ENCODE measurements around the gene IRF4.

IRF4 gene

DNA sequence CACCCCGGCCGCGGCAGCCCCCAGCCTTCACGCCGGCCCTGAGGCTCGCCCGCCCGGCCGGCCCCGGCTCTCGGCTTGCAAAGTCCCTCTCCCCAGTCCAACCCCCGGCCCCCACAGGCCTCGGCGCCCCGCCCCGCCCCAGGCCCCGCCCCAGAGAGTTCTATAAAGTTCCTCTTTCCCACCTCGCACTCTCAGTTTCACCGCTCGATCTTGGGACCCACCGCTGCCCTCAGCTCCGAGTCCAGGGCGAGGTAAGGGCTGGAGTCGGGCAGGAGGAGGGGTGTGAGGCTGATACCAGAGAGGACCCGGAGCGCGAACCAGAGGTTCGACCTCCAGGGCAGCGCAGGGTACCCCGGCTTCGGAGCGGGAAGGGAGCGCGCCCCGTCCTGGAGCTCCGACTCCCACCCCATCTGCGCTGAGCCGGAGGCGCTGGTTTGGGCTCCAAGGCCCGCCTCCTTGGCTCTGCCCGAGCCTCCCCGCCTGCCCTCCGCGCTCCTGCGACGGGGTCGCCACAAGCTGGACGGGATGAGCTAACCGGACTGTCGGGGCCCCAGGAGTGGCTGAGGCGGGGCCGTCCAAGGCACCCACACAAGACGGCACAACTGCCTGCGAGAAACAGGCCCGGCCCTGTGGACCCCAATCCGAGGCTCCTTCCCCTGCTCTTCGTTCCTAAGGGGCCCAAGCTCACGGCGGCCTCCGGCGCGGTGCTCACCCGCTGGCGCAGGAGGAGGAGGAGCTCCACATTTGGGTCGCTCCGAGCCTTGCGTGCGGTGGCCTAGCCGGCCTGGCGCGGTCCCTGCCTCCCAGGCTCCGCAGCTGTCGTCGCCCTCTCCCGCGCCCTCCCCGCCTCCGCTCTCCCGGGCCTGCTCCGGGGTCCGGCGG is at the start of gene IRF4:
TSS of gene IRF4 (plus strand) at position 194 of the 882 bp plus-strand sequence. CDS start 1,401 bp downstream, outside the sequence.
- peak; percentile 55 for DNase-seq
- in situ Hi-C loops (cut with MboI; ENCODE audit: low pct_unique_long_range_greater_than_20kb, low sequenced_read_pairs) = no loop called here

DNA sequence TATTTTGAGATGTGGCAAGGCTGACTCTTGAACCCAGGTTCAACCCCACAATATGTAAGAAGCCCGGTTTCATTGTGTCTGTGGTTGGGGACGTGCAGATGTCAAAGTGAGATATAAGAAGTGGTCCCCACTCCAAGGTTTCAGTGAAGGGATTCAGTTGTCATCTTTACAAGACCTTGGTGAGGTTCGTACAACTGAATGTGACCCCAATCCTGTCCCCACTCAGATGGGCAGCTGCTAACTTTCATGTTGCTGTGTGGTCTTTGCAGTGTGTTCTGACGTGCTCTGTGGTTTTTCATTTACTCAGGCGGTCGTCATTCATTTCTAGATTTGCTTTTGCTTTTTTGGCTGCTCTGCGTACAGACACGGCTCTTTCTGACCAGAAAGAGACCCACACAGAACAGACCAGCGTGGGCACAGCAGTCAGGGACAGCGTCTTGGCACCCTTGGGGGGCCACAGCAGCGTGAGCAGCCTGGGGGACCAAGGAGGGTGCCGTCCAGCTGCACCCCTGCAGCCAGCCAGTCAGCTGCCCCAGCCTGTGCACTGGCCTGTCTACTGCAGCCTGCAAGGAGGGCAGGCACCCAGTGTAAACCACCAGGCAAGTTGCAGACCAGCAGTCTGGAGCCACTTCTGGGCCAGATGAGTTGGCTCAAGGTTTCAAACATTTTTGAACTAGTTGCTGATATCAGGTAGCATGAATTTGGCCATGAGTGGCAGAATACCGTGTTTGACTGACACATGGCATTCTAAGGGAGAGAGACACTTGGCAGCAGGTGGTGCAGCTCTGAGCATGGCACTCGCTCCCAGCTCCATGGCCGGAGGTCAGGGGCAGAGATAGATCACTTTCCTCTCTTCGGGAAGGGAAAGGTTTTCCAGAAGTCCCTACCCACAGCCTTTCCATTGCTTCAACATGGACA is 49.4 kb upstream of the IRF4 start:
- in situ Hi-C loops (cut with MboI; ENCODE audit: low pct_unique_long_range_greater_than_20kb, low sequenced_read_pairs) = no loop called here

DNA sequence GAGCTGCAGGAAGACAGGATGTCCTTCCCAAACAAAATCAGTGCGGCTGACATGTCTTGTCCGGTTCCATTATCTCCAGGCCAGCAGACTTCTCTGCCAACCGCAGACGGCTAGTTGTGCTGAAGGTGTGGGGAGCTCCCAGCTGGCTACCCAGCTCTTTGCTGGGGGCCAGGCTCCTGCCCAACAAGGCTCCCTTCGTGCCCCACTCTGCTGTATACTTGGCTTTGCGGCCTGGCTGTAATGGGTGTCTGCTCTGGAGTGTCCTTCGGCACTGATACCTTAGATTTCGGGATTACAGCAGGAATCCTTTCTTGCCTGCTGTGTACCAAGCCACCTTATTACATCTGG is 48.7 kb upstream of the IRF4 start:
- in situ Hi-C loops (cut with MboI; ENCODE audit: low pct_unique_long_range_greater_than_20kb, low sequenced_read_pairs) = no loop called here
- DNase-seq = no peak

More for the DNA sequence above, 49.4 kb upstream of the IRF4 start:
- no peak for DNase-seq

DNA sequence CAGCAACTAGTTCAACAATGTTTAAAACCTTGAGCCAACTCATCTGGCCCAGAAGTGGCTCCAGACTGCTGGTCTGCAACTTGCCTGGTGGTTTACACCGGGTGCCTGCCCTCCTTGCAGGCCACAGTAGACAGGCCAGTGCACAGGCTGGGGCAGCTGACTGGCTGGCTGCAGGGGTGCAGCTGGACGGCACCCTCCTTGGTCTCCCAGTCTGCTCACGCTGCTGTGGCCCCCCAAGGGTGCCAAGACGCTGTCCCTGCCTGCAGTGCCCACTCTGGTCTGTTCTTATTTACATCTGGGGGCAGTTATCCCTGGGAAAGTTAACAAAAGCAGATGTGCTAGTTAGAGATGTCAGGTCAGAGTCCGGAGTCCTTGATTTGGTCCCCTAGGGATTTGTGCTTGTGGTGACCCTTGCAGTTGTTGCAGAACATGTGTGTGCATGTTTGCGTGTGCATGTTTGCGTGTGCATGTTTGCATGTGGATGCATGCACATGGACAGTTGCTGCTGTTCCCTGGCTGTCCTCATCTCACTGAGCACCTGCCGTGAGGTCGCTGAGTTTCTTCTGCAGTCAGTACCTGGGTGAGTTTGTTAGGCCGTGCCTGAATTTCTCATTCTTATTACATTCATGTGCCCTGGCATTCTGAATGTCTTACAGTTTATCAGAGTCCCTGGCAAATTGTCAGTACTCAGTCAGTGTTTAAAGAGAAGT is 48.2 kb upstream of the IRF4 start:
- DNase-seq = no peak
- in situ Hi-C loops (cut with MboI; ENCODE audit: low pct_unique_long_range_greater_than_20kb, low sequenced_read_pairs) = no loop called here

DNA sequence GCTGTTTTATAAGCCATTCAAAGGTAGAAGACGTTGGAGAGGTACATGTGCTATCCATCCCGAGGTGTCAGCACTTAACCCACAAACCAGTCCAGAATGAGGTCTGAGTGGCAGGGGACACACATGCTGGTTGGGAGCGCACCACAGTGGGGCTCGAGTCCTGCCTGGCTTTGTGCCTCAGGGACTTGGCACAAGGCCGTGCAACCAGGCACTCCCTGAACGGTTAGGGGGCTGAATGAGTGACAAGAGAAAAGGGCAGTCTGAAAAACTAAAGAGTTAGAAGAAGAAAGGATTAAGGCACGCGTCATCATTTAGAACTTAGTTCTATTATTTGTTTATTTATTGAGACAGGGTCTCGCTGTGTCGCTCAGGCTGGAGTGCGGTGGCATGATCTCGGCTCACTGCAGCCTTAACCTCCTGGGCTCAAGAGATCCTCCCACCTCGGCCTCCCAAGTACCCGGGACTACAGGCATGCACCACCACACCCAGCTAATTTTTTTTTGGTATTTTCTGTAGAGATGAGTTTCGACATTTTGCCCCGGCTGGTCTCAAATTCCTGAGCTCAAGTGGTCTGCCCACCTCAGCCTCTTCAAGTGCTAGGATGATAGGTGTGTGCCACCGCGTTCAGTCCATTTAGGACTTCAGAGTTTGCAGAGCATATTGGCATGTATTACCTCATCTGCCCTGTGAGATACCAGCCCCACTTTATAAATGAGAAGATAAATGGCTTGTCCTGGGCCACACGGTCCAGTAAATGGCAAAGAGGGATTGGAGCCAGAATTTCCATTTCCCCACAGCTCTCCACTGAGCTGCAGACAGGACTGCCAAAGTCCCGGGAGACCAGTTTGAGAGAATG is 47.4 kb upstream of the IRF4 start:
- DNase-seq = no peak
- in situ Hi-C loops (cut with MboI; ENCODE audit: low pct_unique_long_range_greater_than_20kb, low sequenced_read_pairs) = no loop called here

DNA sequence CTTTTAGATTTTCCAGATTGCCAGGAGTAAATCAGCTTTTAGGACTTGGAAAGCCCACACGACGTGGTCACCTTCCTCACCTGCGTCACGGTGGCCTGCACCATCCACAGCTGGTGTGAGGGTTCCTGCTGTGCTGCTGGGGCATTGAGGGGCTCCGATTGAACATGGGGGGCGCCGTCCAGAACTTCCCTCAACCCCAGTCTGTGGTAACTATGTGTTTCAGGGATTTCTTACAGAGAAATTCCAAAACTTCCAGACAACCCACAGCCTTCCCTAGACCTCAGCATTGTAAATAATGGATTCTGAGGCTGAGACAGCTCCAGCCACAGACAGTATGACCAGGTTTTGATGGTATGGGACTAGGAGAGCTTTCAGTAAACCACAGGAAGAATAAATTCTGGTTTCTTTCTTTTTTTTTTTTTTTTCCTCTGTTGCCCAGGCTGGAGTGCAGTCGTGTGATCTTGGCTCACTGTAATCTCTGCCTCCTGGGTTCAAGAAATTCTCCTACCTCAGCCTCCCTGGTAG is 46.7 kb upstream of the IRF4 start:
- no peak for DNase-seq
- in situ Hi-C loops (cut with MboI; ENCODE audit: low pct_unique_long_range_greater_than_20kb, low sequenced_read_pairs) = no loop called here

DNA sequence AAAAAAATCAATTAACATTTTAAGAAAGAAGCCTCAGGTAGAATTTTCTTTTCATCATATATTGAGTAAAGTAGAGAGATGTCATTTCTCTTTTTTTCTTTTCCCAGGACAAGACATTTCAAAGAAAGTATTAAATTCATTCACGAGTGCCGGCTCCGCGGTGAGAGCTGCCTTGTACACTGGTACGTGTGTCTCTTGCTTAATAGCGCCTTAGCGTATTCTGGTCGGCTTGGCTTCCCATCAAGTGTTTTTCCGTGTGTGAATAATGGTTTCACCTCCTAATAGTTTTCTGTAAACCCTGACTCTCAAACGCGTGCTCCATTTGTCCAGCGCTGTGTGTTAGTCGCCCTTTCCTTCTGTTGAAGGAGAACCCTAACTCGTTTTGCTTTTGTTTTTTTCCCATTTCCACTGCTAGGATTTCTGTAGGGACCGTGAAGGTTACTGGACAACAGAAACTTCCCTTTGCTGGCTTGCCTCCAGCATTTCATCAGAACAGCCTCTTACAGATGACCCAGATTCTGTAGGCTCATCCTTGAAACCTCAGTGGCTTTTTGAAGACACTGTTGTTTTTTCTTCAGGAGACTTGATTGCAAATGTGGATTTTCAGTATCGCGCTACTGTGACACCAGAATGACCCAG is 45.7 kb upstream of the IRF4 start:
- DNase-seq = no peak
- in situ Hi-C loops (cut with MboI; ENCODE audit: low pct_unique_long_range_greater_than_20kb, low sequenced_read_pairs) = no loop called here

DNA sequence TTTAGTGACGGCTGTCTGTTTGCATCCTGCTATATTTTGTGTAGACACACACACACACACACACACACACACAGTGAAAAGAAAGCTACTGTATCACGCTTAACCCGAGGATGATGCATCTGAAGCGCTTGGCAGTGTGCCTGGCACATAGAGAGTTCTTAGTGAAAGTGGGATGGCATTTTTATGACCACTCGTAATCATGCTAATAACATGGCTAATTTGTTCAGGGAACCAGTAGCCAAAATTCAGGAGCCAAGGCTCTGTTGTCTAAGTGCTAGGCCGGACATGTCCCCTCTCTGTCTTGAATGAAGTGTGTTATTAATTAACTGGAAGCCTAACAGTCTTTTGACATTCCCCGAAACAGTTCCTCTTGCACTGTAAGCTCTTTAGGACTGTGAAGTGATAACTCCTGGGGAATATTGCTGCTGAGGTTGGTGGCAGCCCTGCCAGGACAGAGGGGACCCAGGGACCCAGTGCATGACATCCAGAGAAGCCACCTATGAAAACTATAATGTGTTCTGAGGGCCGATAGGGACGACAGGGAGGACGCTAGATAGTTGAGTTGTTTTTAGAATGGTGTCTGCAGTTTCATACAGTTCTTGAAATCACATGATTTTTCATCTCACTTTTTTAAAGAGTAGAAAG is 45.0 kb upstream of the IRF4 start:
- in situ Hi-C loops (cut with MboI; ENCODE audit: low pct_unique_long_range_greater_than_20kb, low sequenced_read_pairs) = no loop called here
- DNase-seq = no peak

DNA sequence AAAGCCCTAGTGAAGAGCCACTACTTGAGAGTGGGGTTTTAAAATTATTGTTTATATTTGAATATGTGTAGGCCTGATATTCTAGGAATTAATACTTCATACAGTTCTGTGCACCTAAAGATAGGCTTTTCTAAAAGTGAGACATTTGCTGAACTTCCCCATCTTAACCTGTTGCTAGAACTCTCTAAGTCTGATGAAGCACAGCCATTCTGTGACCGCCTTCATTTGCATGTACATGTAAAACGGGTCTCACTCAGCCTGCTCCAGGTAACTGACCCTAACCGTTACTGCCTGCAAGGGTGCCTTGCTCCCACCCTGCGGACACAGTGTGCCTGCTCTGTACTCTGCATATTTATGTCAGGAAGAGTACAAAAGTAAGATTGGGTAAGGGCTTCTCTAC is 44.3 kb upstream of the IRF4 start:
- in situ Hi-C loops (cut with MboI; ENCODE audit: low pct_unique_long_range_greater_than_20kb, low sequenced_read_pairs) = no loop called here
- DNase-seq = no peak

DNA sequence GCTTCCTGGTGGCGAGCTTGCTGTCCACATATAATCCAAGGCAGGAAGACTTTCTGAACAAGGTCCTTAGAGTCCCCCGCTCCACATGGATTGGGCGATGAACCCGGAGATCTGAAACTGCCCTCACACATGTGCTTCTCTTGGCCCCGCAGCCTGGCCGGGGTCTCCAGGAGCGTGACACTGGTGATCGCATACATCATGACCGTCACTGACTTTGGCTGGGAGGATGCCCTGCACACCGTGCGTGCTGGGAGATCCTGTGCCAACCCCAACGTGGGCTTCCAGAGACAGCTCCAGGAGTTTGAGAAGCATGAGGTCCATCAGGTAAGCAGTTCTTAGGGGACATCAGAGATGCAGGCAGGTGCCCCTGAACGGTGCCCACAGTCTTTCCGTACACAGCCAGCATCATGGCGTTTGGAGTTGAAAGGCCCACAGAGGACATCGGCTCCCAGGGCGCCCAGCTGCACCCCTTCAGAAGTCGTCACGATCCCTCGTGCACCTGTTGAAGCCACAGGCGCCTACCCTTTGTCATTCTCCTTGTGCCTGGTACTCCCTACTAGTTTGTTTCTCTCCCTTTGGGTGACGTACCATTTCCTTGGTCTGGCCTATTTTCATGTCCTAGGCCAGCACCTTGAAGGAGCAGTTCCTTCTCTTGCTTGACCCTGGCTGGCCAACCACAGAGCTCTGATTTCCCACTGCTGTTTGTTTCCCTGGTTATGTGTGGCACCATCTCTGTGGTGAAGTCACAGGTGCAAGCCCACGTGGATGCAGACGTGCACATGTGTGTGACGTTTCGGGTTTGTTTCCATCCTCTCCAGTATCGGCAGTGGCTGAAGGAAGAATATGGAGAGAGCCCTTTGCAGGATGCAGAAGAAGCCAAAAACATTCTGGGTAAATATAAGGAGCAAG is 43.3 kb upstream of the IRF4 start:
- in situ Hi-C loops (cut with MboI; ENCODE audit: low pct_unique_long_range_greater_than_20kb, low sequenced_read_pairs) = no loop called here
- no peak for DNase-seq

DNA sequence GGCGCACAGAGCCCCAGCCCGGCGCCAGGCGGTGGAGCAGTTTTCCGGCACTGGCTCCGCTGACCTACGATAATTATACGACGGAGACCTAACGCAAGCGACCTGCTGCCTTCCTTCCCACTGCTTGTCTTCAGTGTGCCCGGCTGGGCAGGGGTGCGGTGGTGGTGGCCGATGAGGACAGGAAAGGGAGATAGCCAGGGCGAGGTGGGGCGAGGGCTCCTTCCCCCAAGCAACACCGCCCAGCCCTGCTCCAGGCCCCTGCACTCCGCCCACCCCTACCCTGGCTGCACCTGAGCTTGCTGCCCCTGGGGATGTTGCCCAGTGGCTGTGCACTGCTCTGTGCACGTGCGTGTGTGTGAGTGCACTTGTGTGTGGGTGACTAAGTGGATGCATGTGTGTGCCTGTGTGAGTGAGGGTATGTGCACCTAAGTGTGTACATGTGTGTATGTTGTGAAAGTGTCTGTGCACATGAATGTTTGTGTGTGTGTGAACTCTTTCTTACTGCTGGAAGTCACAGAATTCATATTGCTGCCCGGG is 42.6 kb upstream of the IRF4 start:
- no peak for DNase-seq
- in situ Hi-C loops (cut with MboI; ENCODE audit: low pct_unique_long_range_greater_than_20kb, low sequenced_read_pairs) = no loop called here

DNA sequence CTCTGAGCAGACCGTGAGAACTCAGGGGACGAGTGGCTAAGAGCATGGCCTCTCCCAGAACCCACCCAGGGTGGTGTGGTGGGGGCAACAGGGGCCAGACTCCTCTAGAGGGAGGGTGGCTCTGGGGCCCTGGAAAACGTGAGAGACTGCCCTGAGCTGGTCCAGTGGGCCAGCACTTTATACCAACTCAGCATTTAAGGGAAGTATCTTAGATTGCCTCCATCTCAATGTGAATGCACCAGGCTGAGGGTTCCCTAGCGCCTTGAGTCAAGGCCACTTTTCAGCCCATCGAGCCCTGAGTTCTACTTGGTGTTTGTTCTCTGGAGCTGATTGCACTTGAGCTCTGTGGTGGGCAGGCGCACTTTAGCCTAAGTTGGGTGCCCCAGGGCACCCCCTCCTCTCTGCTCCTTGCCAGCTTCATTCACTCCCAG is 42.0 kb upstream of the IRF4 start:
- in situ Hi-C loops (cut with MboI; ENCODE audit: low pct_unique_long_range_greater_than_20kb, low sequenced_read_pairs) = no loop called here

DNA sequence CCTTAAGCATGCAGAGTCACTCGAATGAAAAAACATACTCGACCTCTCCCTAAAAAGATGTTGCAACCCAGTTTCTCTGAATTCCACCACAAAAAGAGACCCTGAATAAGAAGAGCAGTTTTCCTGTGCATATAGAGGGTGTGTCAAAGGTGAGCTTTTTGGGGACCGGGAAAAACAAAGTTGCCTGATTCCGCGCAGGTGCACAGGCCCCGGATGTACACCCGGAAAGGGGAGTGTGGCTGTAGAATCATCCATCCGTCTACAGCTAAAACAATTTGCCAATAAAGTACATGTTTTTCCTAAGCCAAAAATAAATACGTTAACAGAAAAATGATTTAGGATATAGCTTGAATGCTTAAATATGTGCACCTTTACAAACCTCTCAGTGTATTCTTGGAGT is 41.2 kb upstream of the IRF4 start:
- in situ Hi-C loops (cut with MboI; ENCODE audit: low pct_unique_long_range_greater_than_20kb, low sequenced_read_pairs) = no loop called here
- no peak for DNase-seq

More for the DNA sequence above, 42.0 kb upstream of the IRF4 start:
- DNase-seq = no peak

DNA sequence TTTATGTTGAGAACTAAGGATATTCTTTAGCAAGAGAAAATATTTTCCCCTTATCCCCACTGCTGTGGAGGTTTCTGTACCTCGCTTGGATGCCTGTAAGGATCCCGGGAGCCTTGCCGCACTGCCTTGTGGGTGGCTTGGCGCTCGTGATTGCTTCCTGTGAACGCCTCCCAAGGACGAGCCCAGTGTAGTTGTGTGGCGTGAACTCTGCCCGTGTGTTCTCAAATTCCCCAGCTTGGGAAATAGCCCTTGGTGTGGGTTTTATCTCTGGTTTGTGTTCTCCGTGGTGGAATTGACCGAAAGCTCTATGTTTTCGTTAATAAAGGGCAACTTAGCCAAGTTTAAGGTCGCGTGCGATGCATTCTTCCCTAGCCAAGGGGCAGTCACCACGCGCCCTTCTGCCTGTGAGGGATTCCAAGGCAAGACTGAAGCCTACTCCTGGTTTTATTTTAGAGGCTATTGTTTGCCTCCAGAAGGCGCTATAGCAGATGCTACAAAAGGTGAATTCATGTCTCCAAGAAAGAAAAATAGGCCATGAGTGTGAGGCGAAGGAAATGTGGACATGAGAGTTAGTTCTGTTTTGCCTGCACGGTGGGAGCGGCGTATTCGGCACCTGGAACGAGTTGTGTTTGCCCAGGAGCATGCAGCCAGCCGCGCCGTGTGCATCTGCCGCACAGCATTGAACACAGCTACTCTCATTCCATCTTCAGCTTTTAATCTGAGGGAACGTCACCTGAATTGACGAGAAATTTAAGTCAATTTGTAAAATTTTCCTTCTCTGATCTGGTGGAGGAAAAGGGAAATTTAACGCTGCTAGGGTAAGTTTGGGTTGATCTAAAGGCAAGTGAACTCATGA is 40.3 kb upstream of the IRF4 start:
- in situ Hi-C loops (cut with MboI; ENCODE audit: low pct_unique_long_range_greater_than_20kb, low sequenced_read_pairs) = no loop called here
- DNase-seq = no peak

DNA sequence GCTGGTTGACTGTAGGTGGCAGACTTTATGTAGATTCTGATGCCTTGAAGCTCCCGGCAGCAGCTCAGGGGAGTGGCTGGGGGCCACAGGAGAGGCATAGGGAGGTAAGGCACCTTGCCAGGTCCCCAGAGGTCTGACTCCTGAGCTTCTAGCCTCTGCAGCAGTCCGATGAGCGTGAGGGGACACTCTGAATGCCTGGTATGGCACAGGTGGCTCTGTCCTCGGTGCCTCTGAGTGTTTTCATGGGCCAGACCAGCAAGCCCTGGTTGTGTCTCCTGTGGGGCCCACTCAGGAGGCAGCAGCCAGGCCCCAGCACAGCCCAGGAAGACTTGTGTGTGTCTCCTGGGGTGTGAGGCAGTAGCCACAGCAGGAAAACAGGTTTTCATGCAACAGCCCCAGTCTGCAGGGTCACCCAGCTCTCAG is 39.7 kb upstream of the IRF4 start:
- in situ Hi-C loops (cut with MboI; ENCODE audit: low pct_unique_long_range_greater_than_20kb, low sequenced_read_pairs) = no loop called here
- DNase-seq = no peak
